ENCODE measurements around the gene MAGIX.

MAGIX gene

GRCh38 chrX:49172280-49172780, 9.8 kb downstream of the MAGIX start (continued):
- TF ChIP-seq ZNF529 (tag by site-specific recombination; IDR thresholded peaks at IDR 0.05; ENCODE audit: insufficient replicate concordance) (no peak), BCL11A (tag by site-specific recombination; IDR thresholded peaks at IDR 0.05; ENCODE audit: low read depth) (no peak), MYNN (tag by site-specific recombination; IDR thresholded peaks at IDR 0.05; ENCODE audit: borderline replicate concordance) (no peak), ZNF548 (tag by site-specific recombination; IDR thresholded peaks at IDR 0.05) (no peak), ZNF175 (tag by site-specific recombination; IDR thresholded peaks at IDR 0.05) (no peak), SP3 (tag by site-specific recombination; IDR thresholded peaks at IDR 0.05) (peak; percentile 79), ZNF596 (tag by site-specific recombination; IDR thresholded peaks at IDR 0.05) (no peak), ZNF768 (tag by site-specific recombination; IDR thresholded peaks at IDR 0.05) (no peak), KLF17 (tag by site-specific recombination; IDR thresholded peaks at IDR 0.05) (no peak), ZNF404 (tag by site-specific recombination; IDR thresholded peaks at IDR 0.05) (no peak), ZNF10 (tag by site-specific recombination; IDR thresholded peaks at IDR 0.05) (peak; percentile 89), ZNF530 (tag by site-specific recombination; IDR thresholded peaks at IDR 0.05; ENCODE audit: low read depth) (no peak), ZNF2 (tag by site-specific recombination; IDR thresholded peaks at IDR 0.05) (0 out of 2 replicates have a peak, but pooled peaks have one; percentile 5), ZNF76 (tag by site-specific recombination; IDR thresholded peaks at IDR 0.05; ENCODE audit: borderline replicate concordance, low read depth) (no peak; the same call in 1 of the 2 replicates), ZNF777 (tag by site-specific recombination; IDR thresholded peaks at IDR 0.05; ENCODE audit: borderline replicate concordance) (no peak), ZNF324 (tag by site-specific recombination; IDR thresholded peaks at IDR 0.05) (no peak), ZNF560 (tag by site-specific recombination; IDR thresholded peaks at IDR 0.05; ENCODE audit: borderline replicate concordance) (no peak), RBAK (tag by site-specific recombination; IDR thresholded peaks at IDR 0.05) (no peak), ZNF423 (tag by site-specific recombination; IDR thresholded peaks at IDR 0.05) (peak; percentile 66), HIC1 (tag by site-specific recombination; IDR thresholded peaks at IDR 0.05) (peak; percentile 70; the same call in 1 of the 2 replicates), ZNF18 (tag by site-specific recombination; IDR thresholded peaks at IDR 0.05) (0 out of 2 replicates have a peak, but pooled peaks have one; percentile 13), ZFP41 (tag by site-specific recombination; IDR thresholded peaks at IDR 0.05; ENCODE audit: borderline replicate concordance) (no peak), SP2 (tag by site-specific recombination; IDR thresholded peaks at IDR 0.05) (peak; percentile 61), ZBTB1 (tag by site-specific recombination; IDR thresholded peaks at IDR 0.05) (peak; percentile 39; the same call in 1 of the 2 replicates), ZNF544 (tag by site-specific recombination; IDR thresholded peaks at IDR 0.05) (no peak), YY2 (tag by site-specific recombination; IDR thresholded peaks at IDR 0.05) (no peak), ZXDB (tag by site-specific recombination; IDR thresholded peaks at IDR 0.05) (peak; percentile 66)
- TF ChIP-seq, protein P1, sequence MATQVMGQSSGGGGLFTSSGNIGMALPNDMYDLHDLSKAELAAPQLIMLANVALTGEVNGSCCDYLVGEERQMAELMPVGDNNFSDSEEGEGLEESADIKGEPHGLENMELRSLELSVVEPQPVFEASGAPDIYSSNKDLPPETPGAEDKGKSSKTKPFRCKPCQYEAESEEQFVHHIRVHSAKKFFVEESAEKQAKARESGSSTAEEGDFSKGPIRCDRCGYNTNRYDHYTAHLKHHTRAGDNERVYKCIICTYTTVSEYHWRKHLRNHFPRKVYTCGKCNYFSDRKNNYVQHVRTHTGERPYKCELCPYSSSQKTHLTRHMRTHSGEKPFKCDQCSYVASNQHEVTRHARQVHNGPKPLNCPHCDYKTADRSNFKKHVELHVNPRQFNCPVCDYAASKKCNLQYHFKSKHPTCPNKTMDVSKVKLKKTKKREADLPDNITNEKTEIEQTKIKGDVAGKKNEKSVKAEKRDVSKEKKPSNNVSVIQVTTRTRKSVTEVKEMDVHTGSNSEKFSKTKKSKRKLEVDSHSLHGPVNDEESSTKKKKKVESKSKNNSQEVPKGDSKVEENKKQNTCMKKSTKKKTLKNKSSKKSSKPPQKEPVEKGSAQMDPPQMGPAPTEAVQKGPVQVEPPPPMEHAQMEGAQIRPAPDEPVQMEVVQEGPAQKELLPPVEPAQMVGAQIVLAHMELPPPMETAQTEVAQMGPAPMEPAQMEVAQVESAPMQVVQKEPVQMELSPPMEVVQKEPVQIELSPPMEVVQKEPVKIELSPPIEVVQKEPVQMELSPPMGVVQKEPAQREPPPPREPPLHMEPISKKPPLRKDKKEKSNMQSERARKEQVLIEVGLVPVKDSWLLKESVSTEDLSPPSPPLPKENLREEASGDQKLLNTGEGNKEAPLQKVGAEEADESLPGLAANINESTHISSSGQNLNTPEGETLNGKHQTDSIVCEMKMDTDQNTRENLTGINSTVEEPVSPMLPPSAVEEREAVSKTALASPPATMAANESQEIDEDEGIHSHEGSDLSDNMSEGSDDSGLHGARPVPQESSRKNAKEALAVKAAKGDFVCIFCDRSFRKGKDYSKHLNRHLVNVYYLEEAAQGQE (tag by site-specific recombination; IDR thresholded peaks at IDR 0.05) = no peak
- TF ChIP-seq, protein P2, sequence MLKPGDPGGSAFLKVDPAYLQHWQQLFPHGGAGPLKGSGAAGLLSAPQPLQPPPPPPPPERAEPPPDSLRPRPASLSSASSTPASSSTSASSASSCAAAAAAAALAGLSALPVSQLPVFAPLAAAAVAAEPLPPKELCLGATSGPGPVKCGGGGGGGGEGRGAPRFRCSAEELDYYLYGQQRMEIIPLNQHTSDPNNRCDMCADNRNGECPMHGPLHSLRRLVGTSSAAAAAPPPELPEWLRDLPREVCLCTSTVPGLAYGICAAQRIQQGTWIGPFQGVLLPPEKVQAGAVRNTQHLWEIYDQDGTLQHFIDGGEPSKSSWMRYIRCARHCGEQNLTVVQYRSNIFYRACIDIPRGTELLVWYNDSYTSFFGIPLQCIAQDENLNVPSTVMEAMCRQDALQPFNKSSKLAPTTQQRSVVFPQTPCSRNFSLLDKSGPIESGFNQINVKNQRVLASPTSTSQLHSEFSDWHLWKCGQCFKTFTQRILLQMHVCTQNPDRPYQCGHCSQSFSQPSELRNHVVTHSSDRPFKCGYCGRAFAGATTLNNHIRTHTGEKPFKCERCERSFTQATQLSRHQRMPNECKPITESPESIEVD (tag by site-specific recombination; IDR thresholded peaks at IDR 0.05) = no peak
- TF ChIP-seq, protein P3, sequence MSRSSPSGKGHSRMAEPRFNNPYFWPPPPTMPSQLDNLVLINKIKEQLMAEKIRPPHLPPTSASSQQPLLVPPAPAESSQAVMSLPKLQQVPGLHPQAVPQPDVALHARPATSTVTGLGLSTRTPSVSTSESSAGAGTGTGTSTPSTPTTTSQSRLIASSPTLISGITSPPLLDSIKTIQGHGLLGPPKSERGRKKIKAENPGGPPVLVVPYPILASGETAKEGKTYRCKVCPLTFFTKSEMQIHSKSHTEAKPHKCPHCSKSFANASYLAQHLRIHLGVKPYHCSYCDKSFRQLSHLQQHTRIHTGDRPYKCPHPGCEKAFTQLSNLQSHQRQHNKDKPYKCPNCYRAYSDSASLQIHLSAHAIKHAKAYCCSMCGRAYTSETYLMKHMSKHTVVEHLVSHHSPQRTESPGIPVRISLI (tag by site-specific recombination; IDR thresholded peaks at IDR 0.05) = no peak

Data from HEK293 (cell line).